NCI-H82 treated with DMSO at 0.1 percent for 48 hours (cell line): ENCODE results near the gene AGBL5.
"Not testable (repeated sequence)": the region's sequence is repeated elsewhere in the genome, so short reads cannot be mapped to it uniquely, and the experiment has no call there.

Experiments used
- DNase-seq: peaks from one replicate; lab custom pipeline; 2025; ENCODE audit not compliant: unreplicated experiment; lab: John Stamatoyannopoulos, UW

AGBL5 gene

GRCh38 chr2:27118525-27119329 is 67.3 kb downstream of the AGBL5 start, which contains the start of gene CGREF1:
Gene CGREF1 (minus strand): TSS chr2:27119128. CDS start chr2:27104366, 14,762 bp downstream.
- DNase-seq, result no peak

- not testable (repeated sequence) for DNase-seq
Observed at GRCh38 chr2:27119330-27119670, 67.8 kb downstream of the AGBL5 start.
